SW 1271 (cell line): ENCODE data around the gene IMP4.
"Not testable (repeated sequence)": the region's sequence is repeated elsewhere in the genome, so short reads cannot be mapped to it uniquely, and the experiment has no call there.

Experiments
- DNase-seq, 2 experiments: peaks; one replicate each; lab custom pipeline; 2025; lab: John Stamatoyannopoulos, UW

Gene IMP4, protein sequence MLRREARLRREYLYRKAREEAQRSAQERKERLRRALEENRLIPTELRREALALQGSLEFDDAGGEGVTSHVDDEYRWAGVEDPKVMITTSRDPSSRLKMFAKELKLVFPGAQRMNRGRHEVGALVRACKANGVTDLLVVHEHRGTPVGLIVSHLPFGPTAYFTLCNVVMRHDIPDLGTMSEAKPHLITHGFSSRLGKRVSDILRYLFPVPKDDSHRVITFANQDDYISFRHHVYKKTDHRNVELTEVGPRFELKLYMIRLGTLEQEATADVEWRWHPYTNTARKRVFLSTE

DNA sequence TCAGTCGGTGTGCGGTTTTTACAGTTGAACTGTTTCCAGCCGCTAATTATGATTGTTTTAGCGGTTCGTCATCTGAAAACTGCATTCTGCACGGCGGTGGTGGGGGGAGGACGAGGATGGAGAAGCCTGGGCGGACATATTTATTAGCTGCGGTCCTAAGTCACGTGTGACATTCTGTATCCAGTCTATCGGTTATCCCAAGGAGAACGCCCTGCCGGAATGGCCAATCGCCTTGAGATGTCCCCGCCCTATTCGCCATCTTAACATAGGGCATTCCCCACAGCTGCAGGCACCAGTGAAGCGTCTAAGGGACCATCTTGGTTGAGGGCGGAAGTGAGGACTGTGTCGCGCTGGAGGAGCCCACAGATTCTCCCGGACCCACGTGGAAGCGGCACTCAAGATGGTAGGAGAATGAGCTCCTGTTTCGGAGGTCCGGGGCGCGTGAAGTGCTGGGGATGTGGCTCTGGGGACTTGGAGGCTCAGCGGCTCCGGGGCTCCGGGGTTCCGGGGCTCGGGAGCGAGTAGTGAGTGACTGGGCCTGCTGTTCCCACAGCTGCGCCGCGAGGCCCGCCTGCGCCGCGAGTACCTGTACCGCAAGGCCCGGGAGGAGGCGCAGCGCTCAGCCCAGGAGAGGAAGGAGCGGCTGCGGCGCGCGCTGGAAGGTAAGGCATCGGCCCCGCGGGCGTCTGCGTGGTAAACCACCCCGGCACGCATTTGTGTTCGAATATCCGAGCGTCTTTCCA, at the start of gene IMP4:
TSS of gene IMP4 (plus strand) at position 365 of the 743 bp plus-strand sequence. CDS start at position 401, 36 bp downstream.
- peak; percentile 98 to 99 for DNase-seq

- DNase-seq = no peak
Observed at GRCh38 chr2:130300258-130300969, 42.3 kb upstream of the IMP4 start.

DNA sequence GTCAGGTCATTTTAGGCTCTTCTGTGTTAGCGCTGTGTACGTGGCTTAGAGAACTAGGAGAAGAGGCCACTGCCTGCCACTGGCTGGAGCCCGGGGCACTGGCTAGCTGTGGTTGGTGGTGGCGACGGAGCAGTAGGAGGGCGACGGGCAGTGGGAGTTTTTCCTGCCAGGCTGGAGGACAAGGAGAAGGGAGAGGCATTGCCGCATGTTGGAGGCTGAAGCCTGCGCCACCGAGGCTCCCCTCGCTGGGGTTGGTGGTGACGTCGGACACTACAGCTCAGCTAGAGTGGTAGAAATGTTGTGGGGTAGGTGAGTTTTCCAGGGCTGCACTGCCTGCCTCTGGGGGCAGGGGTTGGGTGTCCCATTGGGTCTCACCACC, 41.7 kb upstream of the IMP4 start:
- DNase-seq = no peak

- DNase-seq = no peak
Observed at GRCh38 chr2:130302164-130302886, 40.4 kb upstream of the IMP4 start.

DNA sequence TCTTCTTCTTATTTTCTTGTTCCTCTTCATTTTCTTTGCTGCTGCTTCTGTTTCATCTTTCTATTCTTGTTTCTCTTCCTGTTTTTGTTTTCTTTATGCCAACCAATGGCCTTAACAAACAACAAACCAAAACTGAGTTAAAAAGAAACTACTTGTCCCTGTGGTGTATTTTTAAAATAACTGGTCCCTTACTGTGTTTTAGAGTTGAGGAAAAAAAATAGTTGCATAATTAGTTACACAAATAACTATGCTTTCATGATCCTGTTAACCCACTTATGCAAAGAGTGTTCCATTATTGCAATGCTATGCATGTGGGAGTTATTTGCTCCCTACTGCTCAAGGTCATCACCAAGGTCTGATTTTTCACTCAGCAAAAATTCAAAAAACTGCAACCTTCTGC, 39.5 kb upstream of the IMP4 start:
- DNase-seq = no peak

DNA sequence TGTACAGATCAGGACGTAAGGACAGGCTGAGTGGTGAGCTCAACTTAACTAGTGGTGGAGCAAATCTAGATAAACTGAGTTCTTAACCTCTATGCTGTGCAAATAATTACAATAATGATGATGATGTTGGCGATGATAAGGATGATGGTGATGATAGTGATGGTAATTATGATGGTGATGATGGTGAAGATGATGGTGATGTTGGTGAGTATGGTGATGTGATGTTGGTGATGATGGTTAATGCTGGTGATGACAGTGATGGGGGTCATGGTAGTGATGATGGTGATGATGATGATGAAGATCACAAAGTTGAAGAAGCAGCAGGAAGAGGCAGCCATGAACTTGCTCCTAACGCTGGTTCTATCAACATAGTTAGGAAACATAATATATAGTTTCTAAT, 38.0 kb upstream of the IMP4 start:
- DNase-seq = no peak

GRCh38 chr2:130307850-130308249, 34.8 kb upstream of the IMP4 start:
- no peak for DNase-seq

GRCh38 chr2:130310881-130311280, 31.8 kb upstream of the IMP4 start:
- DNase-seq = no peak

- no peak for DNase-seq
Observed at GRCh38 chr2:130313812-130314334, 28.8 kb upstream of the IMP4 start.

- DNase-seq = no peak
Observed at GRCh38 chr2:130314377-130314776, 28.3 kb upstream of the IMP4 start.

DNA sequence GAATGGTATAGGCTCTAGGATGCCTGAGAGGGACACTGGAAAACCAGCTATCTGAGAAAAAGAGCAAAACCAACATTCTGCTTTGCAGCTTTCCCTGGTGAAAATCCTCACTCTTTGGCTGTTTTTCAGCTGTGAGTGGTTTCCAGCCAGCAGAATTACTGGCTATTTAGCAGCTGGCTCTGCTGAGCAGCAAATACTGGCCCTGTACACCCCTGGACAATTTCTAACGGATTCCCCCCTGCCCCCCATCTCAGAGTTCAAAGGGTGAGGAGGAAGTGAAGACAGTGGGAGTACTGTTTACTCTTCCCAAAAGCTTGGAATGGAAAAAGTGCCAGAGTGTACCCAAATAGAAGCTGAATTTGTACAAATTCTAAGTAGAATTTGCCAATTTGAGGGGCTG, 26.1 kb upstream of the IMP4 start:
- no peak for DNase-seq

GRCh38 chr2:130318906-130319305, 23.8 kb upstream of the IMP4 start:
- no peak for DNase-seq

DNA sequence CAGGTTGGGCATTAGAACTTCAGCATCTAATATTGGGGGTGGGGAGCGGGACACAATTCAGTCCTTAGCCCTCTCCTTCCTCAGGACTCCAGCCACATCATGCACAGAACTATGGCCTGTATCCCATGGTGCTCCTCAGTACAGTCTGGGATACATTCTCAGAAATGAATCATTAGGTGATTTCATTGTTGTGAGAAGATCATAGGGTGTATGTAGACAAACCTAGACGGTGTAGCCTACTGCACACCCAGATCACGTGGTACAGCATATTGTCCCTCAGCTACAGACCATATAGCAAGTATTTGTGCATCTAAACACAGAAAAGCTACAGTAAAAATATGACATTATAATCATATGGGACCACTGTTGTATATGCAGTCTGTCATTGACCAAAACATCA, 23.2 kb upstream of the IMP4 start:
- DNase-seq = no peak

- DNase-seq = no peak
Observed at GRCh38 chr2:130327703-130328527, 14.8 kb upstream of the IMP4 start.

- DNase-seq = no peak
Observed at GRCh38 chr2:130328710-130329109, 14.0 kb upstream of the IMP4 start.

GRCh38 chr2:130332271-130333073, 10.2 kb upstream of the IMP4 start:
- DNase-seq = peak; percentile 15 to 67

- DNase-seq = not testable (repeated sequence)
Observed at GRCh38 chr2:130333253-130333652, 9.4 kb upstream of the IMP4 start.

GRCh38 chr2:130334026-130334425, 8.7 kb upstream of the IMP4 start:
- no peak for DNase-seq

GRCh38 chr2:130335226-130335625, 7.5 kb upstream of the IMP4 start:
- no peak for DNase-seq

- DNase-seq = no peak
Observed at GRCh38 chr2:130336150-130336876, 6.4 kb upstream of the IMP4 start.
